ENCODE results near the gene LRRC27.
"Not testable (repeated sequence)": the region's sequence is repeated elsewhere in the genome, so short reads cannot be mapped to it uniquely, and the experiment has no call there.

The LRRC27 gene

GRCh38 chr10:132301371-132302330 lies 30.3 kb upstream of the LRRC27 start:
- DNase-seq: no peak

- no peak for DNase-seq
Measured at GRCh38 chr10:132302421-132303310, 29.3 kb upstream of the LRRC27 start.

- no peak for DNase-seq
Measured at GRCh38 chr10:132303361-132304115, 28.5 kb upstream of the LRRC27 start.

GRCh38 chr10:132304756-132305509 lies 27.1 kb upstream of the LRRC27 start:
- no peak for DNase-seq

- no peak for DNase-seq
Measured at GRCh38 chr10:132305654-132306342, 26.2 kb upstream of the LRRC27 start.

GRCh38 chr10:132306343-132306685 lies 25.7 kb upstream of the LRRC27 start:
- no peak for DNase-seq

GRCh38 chr10:132306864-132307751 lies 24.9 kb upstream of the LRRC27 start:
- DNase-seq: no peak

- peak; percentile 88 to 93 for DNase-seq
Measured at GRCh38 chr10:132307823-132308586, 24.0 kb upstream of the LRRC27 start, which contains the start of gene STK32C. TSS of gene STK32C (minus strand) at chr10:132307950. CDS start at chr10:132307833, 117 bp downstream.

GRCh38 chr10:132308587-132309470 lies 23.2 kb upstream of the LRRC27 start:
- DNase-seq: no peak

GRCh38 chr10:132309471-132309865 lies 22.5 kb upstream of the LRRC27 start:
- DNase-seq: no peak

GRCh38 chr10:132309879-132310591 lies 22.0 kb upstream of the LRRC27 start:
- no peak for DNase-seq

- no peak for DNase-seq
Measured at GRCh38 chr10:132310701-132311337, 21.2 kb upstream of the LRRC27 start.

- DNase-seq: no peak
Measured at GRCh38 chr10:132311338-132311939, 20.6 kb upstream of the LRRC27 start.

- no peak for DNase-seq
Measured at GRCh38 chr10:132313305-132313704, 18.7 kb upstream of the LRRC27 start.

GRCh38 chr10:132313865-132314264 lies 18.1 kb upstream of the LRRC27 start:
- DNase-seq: no peak

- DNase-seq: no peak
Measured at GRCh38 chr10:132314336-132314735, 17.7 kb upstream of the LRRC27 start.

GRCh38 chr10:132314881-132315280 lies 17.1 kb upstream of the LRRC27 start:
- not testable (repeated sequence) for DNase-seq
